ENCODE results near the gene BRD3OS.

GRCh38 chr9:134040781-134041648 is 15.7 kb downstream of the BRD3OS start:
- TF ChIP-seq YY1 (IDR thresholded peaks at IDR 0.05; ENCODE audit: insufficient read depth, insufficient read length) (no peak), SUZ12 (IDR thresholded peaks at IDR 0.05; ENCODE audit: extremely low read depth, insufficient read depth, insufficient read length) (no peak), ZNF274 (IDR thresholded peaks at IDR 0.05; ENCODE audit: low read depth, low read length) (no peak)

All from NT2/D1 (cell line).